KMS-11 (cell line): Measurements from ENCODE around the gene STUM.
"Not testable (repeated sequence)": the region's sequence is repeated elsewhere in the genome, so short reads cannot be mapped to it uniquely, and the experiment has no call there.

Experiments
- H2AFZ ChIP-seq: fragments of 200-600 bp; sonication (generic); 2 replicates; pipeline ENCODE4 v1.6.1; 2016; ENCODE audit warnings: antibody characterized with exemption, mixed run types, low read depth
- H3K27ac ChIP-seq: fragments of 200-600 bp; sonication (generic); 2 replicates; pipeline ENCODE4 v1.6.1; 2016; ENCODE audit warnings: mild to moderate bottlenecking, mixed run types
- H3K27me3 ChIP-seq: fragments of 200-600 bp; sonication (generic); 2 replicates; pipeline ENCODE4 v1.6.1; 2017; ENCODE audit warnings: mild to moderate bottlenecking, low read depth, mixed run types, moderate library complexity; ENCODE audit not compliant: insufficient read depth
- H3K36me3 ChIP-seq: fragments of 200-600 bp; sonication (generic); 2 replicates; pipeline ENCODE4 v1.6.1; 2017; ENCODE audit warnings: mild to moderate bottlenecking, mixed run types; ENCODE audit not compliant: insufficient read depth
- H3K4me1 ChIP-seq: fragments of 200-600 bp; sonication (generic); 2 replicates; pipeline ENCODE4 v1.6.1; 2016; ENCODE audit warnings: mild to moderate bottlenecking, low read depth, mixed run types; ENCODE audit not compliant: poor library complexity, severe bottlenecking
- H3K4me2 ChIP-seq: fragments of 200-600 bp; sonication (generic); 2 replicates; pipeline ENCODE4 v1.7.0; 2016; ENCODE audit warnings: mild to moderate bottlenecking, mixed run types
- H3K4me3 ChIP-seq: fragments of 200-600 bp; sonication (generic); IDR thresholded peaks from 2 replicates; pipeline ENCODE4 v1.6.1; 2017; ENCODE audit warnings: low read depth, low read length, mixed read lengths; ENCODE audit not compliant: insufficient read depth
- H3K79me2 ChIP-seq: fragments of 200-600 bp; sonication (generic); 2 replicates; pipeline ENCODE4 v1.6.1; 2016; ENCODE audit warnings: low read depth, mixed run types; ENCODE audit not compliant: insufficient read depth
- H3K9ac ChIP-seq: fragments of 200-600 bp; sonication (generic); 2 replicates; pipeline ENCODE4 v1.6.1; 2016; ENCODE audit warnings: mild to moderate bottlenecking, mixed run types
- H4K20me1 ChIP-seq: fragments of 200-600 bp; sonication (generic); 2 replicates; pipeline ENCODE4 v1.6.1; 2016; ENCODE audit warnings: mild to moderate bottlenecking, mixed run types; ENCODE audit not compliant: insufficient read depth
- CTCF ChIP-seq: fragments of 200-600 bp; sonication (generic); conservative IDR thresholded peaks from 2 replicates; pipeline ENCODE4 v1.6.1; 2017; ENCODE audit warnings: low read depth, mild to moderate bottlenecking, antibody characterized with exemption, low read length, moderate library complexity, mixed read lengths

STUM gene

DNA sequence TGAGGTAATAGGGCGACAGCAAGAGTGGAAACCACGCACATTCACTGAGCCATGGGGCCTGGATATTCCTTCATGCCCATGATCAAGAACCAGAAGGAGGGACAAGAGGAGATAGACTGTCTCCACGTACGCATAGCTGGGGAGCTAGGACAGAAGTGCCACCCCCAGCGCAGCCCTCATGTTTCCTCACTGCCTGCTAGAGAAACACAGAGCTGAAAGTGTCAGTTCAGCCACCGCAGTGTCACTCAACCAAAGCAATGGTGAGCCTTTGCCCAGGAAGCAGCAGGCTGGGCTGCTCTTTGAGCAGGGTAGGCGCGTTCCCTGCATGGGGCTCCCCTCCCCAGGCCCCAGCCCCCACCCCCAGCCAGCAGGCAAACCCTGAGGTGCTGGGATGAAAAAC is 68.5 kb downstream of the STUM start:
- Histone ChIP-seq H3K36me3 (no peaks in the 10 kb centered on the region), H3K9ac (no peak overlapping the region), H3K79me2 (no peaks in the 10 kb centered on the region), H3K27ac (no peak overlapping the region), H3K4me2 (no peak overlapping the region), H3K4me3 (no peak overlapping the region), H2AFZ (no peak overlapping the region), H3K4me1 (no peaks in the 10 kb centered on the region), H4K20me1 (no peaks in the 10 kb centered on the region), H3K27me3 (no peaks in the 10 kb centered on the region)
- no peak for TF ChIP-seq CTCF

DNA sequence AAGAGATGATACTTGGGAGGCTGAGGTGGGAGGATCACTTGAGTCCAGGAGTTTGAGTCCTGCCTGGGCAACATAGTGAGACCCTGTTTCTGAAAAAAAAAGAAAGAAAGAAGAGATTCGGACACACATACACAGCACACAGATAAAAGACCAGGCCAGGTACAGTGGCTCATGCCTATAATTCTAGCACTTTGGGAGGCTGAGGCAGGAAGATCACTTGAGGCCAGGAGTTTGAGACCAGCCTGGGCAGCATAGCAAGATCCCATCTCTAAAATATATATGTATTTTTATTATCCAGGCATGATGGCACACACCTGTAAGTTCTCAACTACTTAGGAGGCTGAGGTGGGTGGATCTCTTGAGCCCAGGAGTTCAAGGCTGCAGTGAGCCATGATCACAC is 69.2 kb downstream of the STUM start:
- H3K4me2 ChIP-seq, H3K36me3 ChIP-seq, H3K4me3 ChIP-seq, H4K20me1 ChIP-seq, H3K27me3 ChIP-seq, H3K79me2 ChIP-seq, H3K4me1 ChIP-seq, H3K27ac ChIP-seq, H3K9ac ChIP-seq, H2AFZ ChIP-seq: not testable (repeated sequence)

- Histone ChIP-seq H3K79me2 (no peaks in the 10 kb centered on the region), H3K4me2 (no peak overlapping the region), H3K9ac (no peak overlapping the region), H3K27ac (no peak overlapping the region), H3K27me3 (no peaks in the 10 kb centered on the region), H3K4me3 (no peak overlapping the region), H2AFZ (no peak overlapping the region), H4K20me1 (no peaks in the 10 kb centered on the region), H3K36me3 (no peaks in the 10 kb centered on the region), H3K4me1 (no peaks in the 10 kb centered on the region)
- no peak for TF ChIP-seq CTCF
Measured at GRCh38 chr1:226618380-226618779, 69.8 kb downstream of the STUM start.

DNA sequence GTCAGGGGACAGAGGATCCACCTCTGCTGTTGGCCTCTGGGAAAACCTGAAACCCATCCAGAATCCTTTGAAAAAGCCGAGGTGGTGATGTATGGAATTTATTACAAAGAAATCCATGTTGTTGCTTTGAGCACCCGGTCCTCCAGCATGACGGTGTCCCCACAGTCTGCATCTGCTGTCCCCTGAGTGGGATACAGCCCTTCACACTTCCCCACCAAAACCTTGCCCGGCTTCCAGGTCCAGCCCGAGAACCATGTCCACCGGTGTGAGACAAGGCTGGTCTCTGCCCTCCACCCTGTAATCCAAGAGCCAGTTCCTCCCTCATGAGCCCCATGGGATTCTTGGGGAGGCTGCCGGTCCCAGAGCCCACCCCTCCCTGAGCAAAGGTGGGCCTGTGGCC is 70.5 kb downstream of the STUM start:
- no peak for TF ChIP-seq CTCF
- no peaks in the 10 kb centered on the region for H3K36me3 ChIP-seq
- no peak overlapping the region for H3K4me2 ChIP-seq
- H3K4me3 ChIP-seq, result no peak overlapping the region
- H2AFZ ChIP-seq, result no peak overlapping the region
- no peak overlapping the region for H3K27ac ChIP-seq
- no peak overlapping the region for H3K9ac ChIP-seq
- H4K20me1 ChIP-seq, result no peaks in the 10 kb centered on the region
- H3K27me3 ChIP-seq, result no peaks in the 10 kb centered on the region
- H3K79me2 ChIP-seq, result no peaks in the 10 kb centered on the region
- no peaks in the 10 kb centered on the region for H3K4me1 ChIP-seq

- Histone ChIP-seq H4K20me1 (no peaks in the 10 kb centered on the region), H2AFZ (no peak overlapping the region), H3K36me3 (no peaks in the 10 kb centered on the region), H3K4me1 (peaks cover 6% of the 10 kb centered on the region), H3K27ac (no peak overlapping the region), H3K27me3 (no peaks in the 10 kb centered on the region), H3K4me2 (no peak overlapping the region), H3K4me3 (no peak overlapping the region), H3K79me2 (no peaks in the 10 kb centered on the region), H3K9ac (no peak overlapping the region)
- no peak for TF ChIP-seq CTCF
Measured at GRCh38 chr1:226622012-226622411, 73.4 kb downstream of the STUM start.
